KMS-11 (cell line): ENCODE results near the gene MSI2.

ENCODE experiments used
- H2AFZ ChIP-seq: fragments of 200-600 bp; sonication (generic); 2 replicates; pipeline ENCODE4 v1.6.1; 2016; ENCODE audit warnings: antibody characterized with exemption, mixed run types, low read depth
- H3K27ac ChIP-seq: fragments of 200-600 bp; sonication (generic); 2 replicates; pipeline ENCODE4 v1.6.1; 2016; ENCODE audit warnings: mild to moderate bottlenecking, mixed run types
- H3K27me3 ChIP-seq: fragments of 200-600 bp; sonication (generic); 2 replicates; pipeline ENCODE4 v1.6.1; 2017; ENCODE audit warnings: mild to moderate bottlenecking, low read depth, mixed run types, moderate library complexity; ENCODE audit not compliant: insufficient read depth
- H3K36me3 ChIP-seq: fragments of 200-600 bp; sonication (generic); 2 replicates; pipeline ENCODE4 v1.6.1; 2017; ENCODE audit warnings: mild to moderate bottlenecking, mixed run types; ENCODE audit not compliant: insufficient read depth
- H3K4me1 ChIP-seq: fragments of 200-600 bp; sonication (generic); 2 replicates; pipeline ENCODE4 v1.6.1; 2016; ENCODE audit warnings: mild to moderate bottlenecking, low read depth, mixed run types; ENCODE audit not compliant: poor library complexity, severe bottlenecking
- H3K4me2 ChIP-seq: fragments of 200-600 bp; sonication (generic); 2 replicates; pipeline ENCODE4 v1.7.0; 2016; ENCODE audit warnings: mild to moderate bottlenecking, mixed run types
- H3K4me3 ChIP-seq: fragments of 200-600 bp; sonication (generic); IDR thresholded peaks from 2 replicates; pipeline ENCODE4 v1.6.1; 2017; ENCODE audit warnings: low read depth, low read length, mixed read lengths; ENCODE audit not compliant: insufficient read depth
- H3K79me2 ChIP-seq: fragments of 200-600 bp; sonication (generic); 2 replicates; pipeline ENCODE4 v1.6.1; 2016; ENCODE audit warnings: low read depth, mixed run types; ENCODE audit not compliant: insufficient read depth
- H3K9ac ChIP-seq: fragments of 200-600 bp; sonication (generic); 2 replicates; pipeline ENCODE4 v1.6.1; 2016; ENCODE audit warnings: mild to moderate bottlenecking, mixed run types
- H4K20me1 ChIP-seq: fragments of 200-600 bp; sonication (generic); 2 replicates; pipeline ENCODE4 v1.6.1; 2016; ENCODE audit warnings: mild to moderate bottlenecking, mixed run types; ENCODE audit not compliant: insufficient read depth
- CTCF ChIP-seq: fragments of 200-600 bp; sonication (generic); conservative IDR thresholded peaks from 2 replicates; pipeline ENCODE4 v1.6.1; 2017; ENCODE audit warnings: low read depth, mild to moderate bottlenecking, antibody characterized with exemption, low read length, moderate library complexity, mixed read lengths

MSI2 gene

GRCh38 chr17:57678393-57678792, 422.1 kb downstream of the MSI2 start:
- Histone ChIP-seq H4K20me1 (no peaks in the 10 kb centered on the region), H3K27me3 (no peaks in the 10 kb centered on the region), H3K4me3 (no peak overlapping the region), H3K79me2 (no peaks in the 10 kb centered on the region), H3K4me2 (no peak overlapping the region), H3K36me3 (no peaks in the 10 kb centered on the region), H2AFZ (no peak overlapping the region), H3K9ac (no peak overlapping the region), H3K27ac (no peak overlapping the region), H3K4me1 (no peaks in the 10 kb centered on the region)
- no peak for TF ChIP-seq CTCF

DNA sequence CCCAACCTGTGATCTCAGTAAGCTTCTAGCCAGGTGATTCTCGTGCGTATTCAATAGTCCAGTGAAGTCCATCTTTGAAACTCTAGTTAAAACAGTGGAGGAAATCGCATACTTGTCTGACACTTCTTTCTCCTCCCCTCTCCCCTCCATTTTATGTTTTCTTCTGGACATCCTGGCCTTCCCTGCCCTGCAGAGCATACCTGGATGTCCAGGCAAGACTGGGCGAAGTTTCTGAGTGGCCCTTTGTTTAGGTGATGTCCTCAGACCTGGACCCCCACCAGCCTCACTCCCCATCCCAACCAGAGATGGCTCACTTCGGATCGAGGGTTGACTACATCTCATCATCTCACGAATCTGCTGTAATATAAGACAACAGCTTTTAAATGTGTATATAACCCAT, 423.0 kb downstream of the MSI2 start:
- H3K36me3 ChIP-seq, result no peaks in the 10 kb centered on the region
- no peaks in the 10 kb centered on the region for H3K27me3 ChIP-seq
- H3K9ac ChIP-seq, result no peak overlapping the region
- H4K20me1 ChIP-seq, result no peaks in the 10 kb centered on the region
- no peak overlapping the region for H3K4me3 ChIP-seq
- no peak overlapping the region for H3K4me2 ChIP-seq
- H3K27ac ChIP-seq, result no peak overlapping the region
- H3K4me1 ChIP-seq, result no peaks in the 10 kb centered on the region
- no peak for TF ChIP-seq CTCF
- H3K79me2 ChIP-seq, result no peaks in the 10 kb centered on the region
- no peak overlapping the region for H2AFZ ChIP-seq

GRCh38 chr17:57679906-57680695, 423.8 kb downstream of the MSI2 start:
- Histone ChIP-seq H2AFZ (no peak overlapping the region), H4K20me1 (no peaks in the 10 kb centered on the region)

GRCh38 chr17:57682701-57683100, 426.4 kb downstream of the MSI2 start:
- Histone ChIP-seq H3K79me2 (no peaks in the 10 kb centered on the region), H3K4me3 (no peak overlapping the region), H3K4me1 (no peaks in the 10 kb centered on the region), H3K27me3 (no peaks in the 10 kb centered on the region), H4K20me1 (no peaks in the 10 kb centered on the region), H2AFZ (no peak overlapping the region), H3K36me3 (no peaks in the 10 kb centered on the region), H3K9ac (no peak overlapping the region), H3K27ac (no peak overlapping the region), H3K4me2 (no peak overlapping the region)
- no peak for TF ChIP-seq CTCF

More at GRCh38 chr17:57679906-57680695, 423.8 kb downstream of the MSI2 start:
- H3K4me3 ChIP-seq, result no peak overlapping the region
- no peaks in the 10 kb centered on the region for H3K36me3 ChIP-seq
- no peak for TF ChIP-seq CTCF
- H3K27me3 ChIP-seq, result no peaks in the 10 kb centered on the region
- no peak overlapping the region for H3K27ac ChIP-seq
- no peak overlapping the region for H3K9ac ChIP-seq
- no peak overlapping the region for H3K4me2 ChIP-seq
- H3K4me1 ChIP-seq, result no peaks in the 10 kb centered on the region
- no peaks in the 10 kb centered on the region for H3K79me2 ChIP-seq
